Colonic mucosa (tissue), 4 donors: ENCODE results near the gene DIMT1. TPM values are rescaled to one million over a fixed set of nuclear protein-coding genes. Genes with fewer than 3 reads are reported as not detected.

Experiments
- DNase-seq: peaks from one replicate; pipeline ENCODE4 v3.0.0-alpha.2; 2020
- H3K27ac ChIP-seq: fragments of 200-600 bp; one replicate; pipeline ENCODE4 v1.8.0; 2021
- H3K27me3 ChIP-seq: fragments of 200-600 bp; one replicate; pipeline ENCODE4 v1.8.0; 2021
- H3K36me3 ChIP-seq: fragments of 200-600 bp; one replicate; pipeline ENCODE4 v1.8.0; 2021
- H3K4me1 ChIP-seq: fragments of 200-600 bp; one replicate; pipeline ENCODE4 v1.8.0; 2021; ENCODE audit warnings: mild to moderate bottlenecking
- H3K4me3 ChIP-seq: fragments of 200-600 bp; one replicate; pipeline ENCODE4 v1.8.0; 2021
- H3K9ac ChIP-seq, 2 donors: one replicate each; pipeline ENCODE4 v1.7.0; 2013; ENCODE audit warnings: control low read depth in 2 of 2, low read depth in 2 of 2, low read length in 2 of 2
- H3K9me3 ChIP-seq: fragments of 200-600 bp; one replicate; pipeline ENCODE4 v1.8.0; 2021
- intact Hi-C: fragments of 100-400 bp; cut with DNase I; formaldehyde crosslinking; loops from one replicate; pipeline ENCODE4 v1.14.1; 2022
- total RNA-seq, 2 donors: library from RNA; stranded (reverse); fragmentation: NEBNext Ultra II Directional in 1 of 2; extraction: Animal tissue kit (Norgen Biotek cat#: 25700) in 1 of 2; gene quantifications; one replicate each; pipeline ENCODE4 v1.2.1, GENCODE V29; 2021
- TF ChIP-seq, protein P1 (sequence below): fragments of 200-600 bp; IDR thresholded peaks from one replicate; pipeline ENCODE4 v1.8.0; 2022; ENCODE audit warnings: antibody characterized with exemption, mild to moderate bottlenecking
- donor health status: healthy.
- donor health status: DM: no; HTN: no; CAD: no.
- donor health status: DM: no; HTN: no; CAD: no.

The DIMT1 gene
- total RNA-seq, 2 donors from 2014 or later: 12.4 to 15.2 TPM

DNA sequence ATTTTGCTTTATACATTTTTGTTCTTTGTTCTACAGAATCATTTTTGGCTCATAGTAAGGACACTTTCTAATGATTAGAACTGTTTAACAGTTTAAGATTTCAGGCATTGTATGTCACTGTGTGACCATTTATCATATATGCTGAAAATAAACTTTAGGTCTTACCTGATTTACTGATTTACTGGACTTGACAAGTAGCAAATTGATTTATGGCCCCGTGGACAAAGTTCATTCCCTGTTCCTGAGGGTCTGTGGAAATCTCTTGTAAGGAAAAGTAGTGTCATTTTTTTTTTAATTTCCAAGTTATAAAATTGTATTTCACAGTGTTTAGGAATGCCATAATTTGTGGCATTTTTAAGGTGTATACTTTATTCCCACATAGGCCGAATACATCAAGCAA, 57.0 kb downstream of the DIMT1 start:
- intact Hi-C loops: no loop called here
- H3K27ac ChIP-seq: no peak overlapping the region
- H3K36me3 ChIP-seq: no peaks in the 10 kb centered on the region
- H3K9ac ChIP-seq: no peak overlapping the region
- H3K9me3 ChIP-seq: no peaks in the 10 kb centered on the region
- H3K4me1 ChIP-seq: no peaks in the 10 kb centered on the region
- TF ChIP-seq, protein P1, sequence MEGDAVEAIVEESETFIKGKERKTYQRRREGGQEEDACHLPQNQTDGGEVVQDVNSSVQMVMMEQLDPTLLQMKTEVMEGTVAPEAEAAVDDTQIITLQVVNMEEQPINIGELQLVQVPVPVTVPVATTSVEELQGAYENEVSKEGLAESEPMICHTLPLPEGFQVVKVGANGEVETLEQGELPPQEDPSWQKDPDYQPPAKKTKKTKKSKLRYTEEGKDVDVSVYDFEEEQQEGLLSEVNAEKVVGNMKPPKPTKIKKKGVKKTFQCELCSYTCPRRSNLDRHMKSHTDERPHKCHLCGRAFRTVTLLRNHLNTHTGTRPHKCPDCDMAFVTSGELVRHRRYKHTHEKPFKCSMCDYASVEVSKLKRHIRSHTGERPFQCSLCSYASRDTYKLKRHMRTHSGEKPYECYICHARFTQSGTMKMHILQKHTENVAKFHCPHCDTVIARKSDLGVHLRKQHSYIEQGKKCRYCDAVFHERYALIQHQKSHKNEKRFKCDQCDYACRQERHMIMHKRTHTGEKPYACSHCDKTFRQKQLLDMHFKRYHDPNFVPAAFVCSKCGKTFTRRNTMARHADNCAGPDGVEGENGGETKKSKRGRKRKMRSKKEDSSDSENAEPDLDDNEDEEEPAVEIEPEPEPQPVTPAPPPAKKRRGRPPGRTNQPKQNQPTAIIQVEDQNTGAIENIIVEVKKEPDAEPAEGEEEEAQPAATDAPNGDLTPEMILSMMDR: no peak
- no peak for DNase-seq
- no peaks in the 10 kb centered on the region for H3K27me3 ChIP-seq
- H3K4me3 ChIP-seq: no peak overlapping the region

GRCh38 chr5:62343428-62343827, 60.3 kb downstream of the DIMT1 start:
- H3K4me3 ChIP-seq: no peak overlapping the region
- no peak for DNase-seq
- intact Hi-C loops: no loop called here
- no peaks in the 10 kb centered on the region for H3K36me3 ChIP-seq
- no peaks in the 10 kb centered on the region for H3K9me3 ChIP-seq
- TF ChIP-seq, protein P1: no peak
- H3K9ac ChIP-seq: no peak overlapping the region
- no peaks in the 10 kb centered on the region for H3K27me3 ChIP-seq
- H3K27ac ChIP-seq: no peak overlapping the region
- H3K4me1 ChIP-seq: no peaks in the 10 kb centered on the region

DNA sequence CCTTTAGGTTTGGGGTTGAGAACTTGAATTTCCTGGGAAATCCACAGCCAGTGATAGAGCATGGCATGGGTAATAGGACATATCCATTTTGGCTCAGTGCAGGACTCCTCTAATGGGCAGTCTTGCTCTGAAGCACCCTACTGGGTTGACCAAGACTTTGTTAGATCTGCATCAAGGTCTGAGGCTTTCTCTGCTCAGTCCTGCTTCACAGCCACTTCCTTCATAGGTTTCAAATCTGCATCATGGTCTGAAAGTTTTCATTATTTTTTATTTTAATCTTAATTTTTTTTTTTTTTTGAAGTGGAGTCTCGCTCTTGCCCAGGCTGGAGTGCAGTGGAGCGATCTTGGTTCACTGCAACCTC, 61.2 kb downstream of the DIMT1 start:
- Histone ChIP-seq H3K4me1 (no peaks in the 10 kb centered on the region), H3K9me3 (no peaks in the 10 kb centered on the region), H3K36me3 (no peaks in the 10 kb centered on the region), H3K27ac (no peak overlapping the region), H3K9ac (no peak overlapping the region), H3K27me3 (no peaks in the 10 kb centered on the region), H3K4me3 (no peak overlapping the region)
- intact Hi-C loops: no loop called here
- TF ChIP-seq, protein P1: no peak
- DNase-seq: no peak

DNA sequence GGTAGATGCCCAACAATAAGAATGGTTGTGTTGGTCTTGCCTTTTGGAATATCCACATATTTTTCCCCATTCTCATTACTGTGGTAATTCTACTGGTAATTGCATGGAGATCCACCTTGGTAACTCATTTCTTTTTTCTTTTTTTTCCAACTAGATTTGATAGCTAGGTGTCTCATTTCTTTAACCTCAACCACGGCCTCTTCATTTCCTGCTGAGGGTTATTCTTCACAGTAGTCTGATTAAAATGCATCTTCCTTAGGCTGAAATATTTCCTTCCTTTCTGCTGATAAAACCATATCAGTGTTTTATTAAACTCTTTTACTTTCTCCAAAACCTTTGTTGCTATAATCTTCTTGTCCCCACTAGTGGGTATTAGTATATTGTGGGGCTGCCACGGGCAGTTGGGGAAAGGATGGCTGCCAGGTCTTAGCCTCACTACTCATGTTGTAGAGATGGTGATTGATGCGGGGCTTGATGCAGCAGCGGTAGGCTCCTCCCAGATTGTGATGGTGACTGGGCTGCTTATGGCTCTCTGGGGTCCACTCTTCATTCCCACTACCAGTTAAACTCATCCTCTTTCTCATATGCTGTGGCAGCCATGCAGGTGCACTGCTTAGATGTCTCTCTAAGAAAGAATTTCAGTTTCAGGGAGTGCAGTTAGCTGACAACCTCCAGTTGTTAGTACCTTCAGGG, 61.8 kb downstream of the DIMT1 start:
- DNase-seq: no peak
- Histone ChIP-seq H3K27ac (no peak overlapping the region), H3K4me3 (no peak overlapping the region), H3K9me3 (no peaks in the 10 kb centered on the region), H3K27me3 (no peaks in the 10 kb centered on the region), H3K9ac (no peak overlapping the region), H3K4me1 (no peaks in the 10 kb centered on the region), H3K36me3 (no peaks in the 10 kb centered on the region)
- intact Hi-C loops: no loop called here
- TF ChIP-seq, protein P1: no peak

- H3K27me3 ChIP-seq: no peaks in the 10 kb centered on the region
- no peak for DNase-seq
- H3K36me3 ChIP-seq: no peaks in the 10 kb centered on the region
- no peaks in the 10 kb centered on the region for H3K4me1 ChIP-seq
- no peak overlapping the region for H3K9ac ChIP-seq
- intact Hi-C loops: no loop called here
- no peaks in the 10 kb centered on the region for H3K9me3 ChIP-seq
- TF ChIP-seq, protein P1: no peak
- H3K27ac ChIP-seq: no peak overlapping the region
- no peak overlapping the region for H3K4me3 ChIP-seq
Observed at GRCh38 chr5:62340979-62341378, 62.7 kb downstream of the DIMT1 start.
